Measurements from ENCODE around the gene BOD1. TPM values are rescaled to one million over a fixed set of nuclear protein-coding genes. Genes with fewer than 3 reads are reported as not detected.

BOD1 gene
- total and polyA plus RNA-seq, 2 donors (not counting 1 experiment from before 2014, with no cell fraction given): 60.7 to 86.9 TPM

GRCh38 chr5:173623789-173624188 lies 7.3 kb upstream of the BOD1 start:
- no peaks in the 10 kb centered on the region for H4K20me1 ChIP-seq (ENCODE audit: control insufficient read depth, extremely low read depth, insufficient read depth, low read length)
- H3K27me3 ChIP-seq (ENCODE audit: control insufficient read depth, insufficient read depth, low read length): no peaks in the 10 kb centered on the region
- H3K4me1 ChIP-seq (ENCODE audit: control insufficient read depth, extremely low read depth, insufficient read depth, low read length): no peaks in the 10 kb centered on the region
- H3K79me2 ChIP-seq (ENCODE audit: control insufficient read depth, insufficient read depth, low read length): no peaks in the 10 kb centered on the region
- no peak for DNase-seq (ENCODE audit: low read depth in 2 of 2)
- H3K9ac ChIP-seq (ENCODE audit: insufficient read depth, low read length): no peak overlapping the region
- H3K4me3 ChIP-seq (replicated peaks in 1 of 4; ENCODE audit: control extremely low read depth in 1 of 4, insufficient read depth in 1 of 4, low read depth in 3 of 4, low read length in 4 of 4): no peak overlapping the region
- no peak overlapping the region for H3K27ac ChIP-seq (ENCODE audit: insufficient read depth, low read length)
- H3K9me3 ChIP-seq (ENCODE audit: control insufficient read depth, insufficient read depth, low read depth, low read length): no peaks in the 10 kb centered on the region
- no peaks in the 10 kb centered on the region for H3K36me3 ChIP-seq (ENCODE audit: control insufficient read depth, insufficient read depth, low read length)
- H2AFZ ChIP-seq (ENCODE audit: low read length): no peak overlapping the region
- TF ChIP-seq CTCF (conservative IDR thresholded peaks at IDR 0.05 in 1 of 2, IDR thresholded peaks at IDR 0.05 in 1 of 2; ENCODE audit: low read depth in 1 of 2, low read length in 2 of 2) (no peak), EZH2 (IDR thresholded peaks at IDR 0.05; ENCODE audit: low read length, missing control alignments) (no peak)
- no peak overlapping the region for H3K4me2 ChIP-seq (ENCODE audit: extremely low read depth, insufficient read depth, low read length)

GRCh38 chr5:173623296-173623771 lies 6.9 kb upstream of the BOD1 start:
- Histone ChIP-seq H3K27ac (ENCODE audit: insufficient read depth, low read length) (no peak overlapping the region), H3K9ac (ENCODE audit: insufficient read depth, low read length) (no peak overlapping the region), H3K27me3 (ENCODE audit: control insufficient read depth, insufficient read depth, low read length) (no peaks in the 10 kb centered on the region), H3K4me3 (replicated peaks in 1 of 4; ENCODE audit: control extremely low read depth in 1 of 4, insufficient read depth in 1 of 4, low read depth in 3 of 4, low read length in 4 of 4) (no peak overlapping the region), H3K4me1 (ENCODE audit: control insufficient read depth, extremely low read depth, insufficient read depth, low read length) (no peaks in the 10 kb centered on the region), H3K4me2 (ENCODE audit: extremely low read depth, insufficient read depth, low read length) (no peak overlapping the region), H2AFZ (ENCODE audit: low read length) (no peak overlapping the region), H3K9me3 (ENCODE audit: control insufficient read depth, insufficient read depth, low read depth, low read length) (no peaks in the 10 kb centered on the region), H3K36me3 (ENCODE audit: control insufficient read depth, insufficient read depth, low read length) (no peaks in the 10 kb centered on the region), H3K79me2 (ENCODE audit: control insufficient read depth, insufficient read depth, low read length) (no peaks in the 10 kb centered on the region), H4K20me1 (ENCODE audit: control insufficient read depth, extremely low read depth, insufficient read depth, low read length) (no peaks in the 10 kb centered on the region)
- TF ChIP-seq EZH2 (IDR thresholded peaks at IDR 0.05; ENCODE audit: low read length, missing control alignments) (no peak), CTCF (conservative IDR thresholded peaks at IDR 0.05 in 1 of 2, IDR thresholded peaks at IDR 0.05 in 1 of 2; ENCODE audit: low read depth in 1 of 2, low read length in 2 of 2) (no peak)
- no peak for DNase-seq (ENCODE audit: low read depth in 2 of 2)

GRCh38 chr5:173622183-173623047 lies 6.0 kb upstream of the BOD1 start:
- no peaks in the 10 kb centered on the region for H3K27me3 ChIP-seq (ENCODE audit: control insufficient read depth, insufficient read depth, low read length)
- no peak overlapping the region for H3K9ac ChIP-seq (ENCODE audit: insufficient read depth, low read length)
- H3K27ac ChIP-seq (ENCODE audit: insufficient read depth, low read length): no peak overlapping the region
- H4K20me1 ChIP-seq (ENCODE audit: control insufficient read depth, extremely low read depth, insufficient read depth, low read length): no peaks in the 10 kb centered on the region
- no peak overlapping the region for H3K4me2 ChIP-seq (ENCODE audit: extremely low read depth, insufficient read depth, low read length)
- TF ChIP-seq EZH2 (IDR thresholded peaks at IDR 0.05; ENCODE audit: low read length, missing control alignments): no peak
- TF ChIP-seq CTCF (conservative IDR thresholded peaks at IDR 0.05 in 1 of 2, IDR thresholded peaks at IDR 0.05 in 1 of 2; ENCODE audit: low read depth in 1 of 2, low read length in 2 of 2): no peak
- no peak overlapping the region for H2AFZ ChIP-seq (ENCODE audit: low read length)
- no peaks in the 10 kb centered on the region for H3K79me2 ChIP-seq (ENCODE audit: control insufficient read depth, insufficient read depth, low read length)
- no peaks in the 10 kb centered on the region for H3K36me3 ChIP-seq (ENCODE audit: control insufficient read depth, insufficient read depth, low read length)
- no peaks in the 10 kb centered on the region for H3K4me1 ChIP-seq (ENCODE audit: control insufficient read depth, extremely low read depth, insufficient read depth, low read length)
- DNase-seq (ENCODE audit: low read depth in 2 of 2): no peak
- H3K4me3 ChIP-seq (replicated peaks in 1 of 4; ENCODE audit: control extremely low read depth in 1 of 4, insufficient read depth in 1 of 4, low read depth in 3 of 4, low read length in 4 of 4): no peak overlapping the region
- no peaks in the 10 kb centered on the region for H3K9me3 ChIP-seq (ENCODE audit: control insufficient read depth, insufficient read depth, low read depth, low read length)
